Ishikawa (cell line): ENCODE data around the gene KLHL6.

Source experiments
- CEBPB ChIP-seq: IDR thresholded peaks from 2 replicates; pipeline ENCODE4 v1.6.1; 2012
- CREB1 ChIP-seq: IDR thresholded peaks from 2 replicates; pipeline ENCODE4 v1.6.1; 2012; ENCODE audit warnings: low read depth
- EGR1 ChIP-seq: IDR thresholded peaks from 2 replicates; pipeline ENCODE4 v1.6.1; 2012
- EP300 ChIP-seq: IDR thresholded peaks from 2 replicates; pipeline ENCODE4 v1.6.1; 2012; ENCODE audit warnings: borderline replicate concordance
- FOXM1 ChIP-seq: IDR thresholded peaks from 2 replicates; pipeline ENCODE4 v1.6.1; 2012; ENCODE audit warnings: low read depth, borderline replicate concordance
- MAX ChIP-seq: IDR thresholded peaks from 2 replicates; pipeline ENCODE4 v1.6.1; 2012
- NFIC ChIP-seq: IDR thresholded peaks from 2 replicates; pipeline ENCODE4 v1.6.1; 2012
- RAD21 ChIP-seq: IDR thresholded peaks from 2 replicates; pipeline ENCODE4 v1.6.1; 2012; ENCODE audit warnings: low read depth
- REST ChIP-seq: IDR thresholded peaks from 2 replicates; pipeline ENCODE4 v1.6.1; 2012; ENCODE audit warnings: low read depth, mild to moderate bottlenecking
- TAF1 ChIP-seq: IDR thresholded peaks from 2 replicates; pipeline ENCODE4 v1.6.1; 2012; ENCODE audit warnings: low read depth, mild to moderate bottlenecking
- TCF12 ChIP-seq: IDR thresholded peaks from 2 replicates; pipeline ENCODE4 v1.6.1; 2012; ENCODE audit warnings: low read depth
- TEAD4 ChIP-seq: IDR thresholded peaks from 2 replicates; pipeline ENCODE4 v1.6.1; 2012
- USF1 ChIP-seq: IDR thresholded peaks from 2 replicates; pipeline ENCODE4 v1.6.1; 2012
- YY1 ChIP-seq: IDR thresholded peaks from 2 replicates; pipeline ENCODE4 v1.6.1; 2012; ENCODE audit warnings: low read depth
- ZBTB7A ChIP-seq: IDR thresholded peaks from 2 replicates; pipeline ENCODE4 v1.6.1; 2012; ENCODE audit warnings: low read depth

Gene KLHL6

GRCh38 chr3:183566880-183567279, 11.4 kb upstream of the KLHL6 start:
- TF ChIP-seq YY1 (no peak), CEBPB (no peak), ZBTB7A (no peak), EP300 (no peak), TCF12 (no peak), TAF1 (no peak), EGR1 (no peak), NFIC (no peak), TEAD4 (no peak), RAD21 (no peak), USF1 (no peak)

GRCh38 chr3:183564046-183564445, 8.5 kb upstream of the KLHL6 start:
- TF ChIP-seq CEBPB = no peak
- no peak for TF ChIP-seq NFIC
- no peak for TF ChIP-seq TCF12
- TF ChIP-seq MAX = no peak
- TF ChIP-seq USF1 = no peak
- TF ChIP-seq YY1 = no peak
- TF ChIP-seq CREB1 = no peak
- TF ChIP-seq ZBTB7A = no peak
- no peak for TF ChIP-seq REST
- TF ChIP-seq EP300 = no peak

GRCh38 chr3:183563536-183563874, 8.0 kb upstream of the KLHL6 start:
- TF ChIP-seq TEAD4 (no peak), REST (no peak), RAD21 (no peak), YY1 (no peak), ZBTB7A (no peak), TCF12 (no peak), EGR1 (no peak), FOXM1 (no peak), EP300 (no peak), MAX (no peak), TAF1 (no peak), CEBPB (no peak), NFIC (no peak; the same call in 1 of the 2 replicates), CREB1 (no peak), USF1 (no peak)

GRCh38 chr3:183560607-183561006, 5.1 kb upstream of the KLHL6 start:
- peak; percentile 49 for TF ChIP-seq RAD21
- no peak for TF ChIP-seq EP300
- TF ChIP-seq USF1 = no peak
- no peak for TF ChIP-seq FOXM1
- TF ChIP-seq TEAD4 = no peak
- TF ChIP-seq CREB1 = no peak

GRCh38 chr3:183558495-183558894, 3.0 kb upstream of the KLHL6 start:
- no peak for TF ChIP-seq ZBTB7A
- no peak for TF ChIP-seq YY1
- no peak for TF ChIP-seq RAD21
- no peak for TF ChIP-seq CREB1
- TF ChIP-seq EGR1 = no peak
- no peak for TF ChIP-seq EP300
- no peak for TF ChIP-seq MAX
- TF ChIP-seq FOXM1 = no peak
- no peak for TF ChIP-seq CEBPB
- no peak for TF ChIP-seq TCF12
- TF ChIP-seq NFIC = no peak
- TF ChIP-seq REST = no peak
- no peak for TF ChIP-seq TEAD4
- no peak for TF ChIP-seq USF1
- TF ChIP-seq TAF1 = no peak
